ENCODE data around the gene ARSG.

- TF ChIP-seq TAF1 (IDR thresholded peaks at IDR 0.05; ENCODE audit: borderline replicate concordance, low read depth, low read length) (no peak), POLR2A (IDR thresholded peaks at IDR 0.05; ENCODE audit: low read depth, low read length) (no peak)
Observed at GRCh38 chr17:68458260-68459036, 167.2 kb downstream of the ARSG start.
